WTC11 (cell line): ENCODE data around the gene KIAA2012. TPM values are rescaled to one million over a fixed set of nuclear protein-coding genes. Genes with fewer than 3 reads are reported as not detected.

Experiments
- ATAC-seq: fragments of 200-7000 bp; cut with Tn5 transposase; 2 replicates; pipeline ENCODE4 v1.10.0; 2021; ENCODE audit warnings: mild to moderate bottlenecking, moderate library complexity
- CTCF ChIA-PET: fragments of 300-600 bp; sonication (Branson Sonifier 250); formaldehyde crosslinking; loops from one replicate; lab custom pipeline; 2021; ENCODE audit warnings: antibody characterized with exemption; lab: Charles Lee
- POLR2A ChIA-PET: fragments of 350-600 bp; sonication (Branson Sonifier 250); formaldehyde crosslinking; loops from one replicate; lab custom pipeline; 2021; ENCODE audit warnings: antibody characterized with exemption; lab: Charles Lee
- DNase-seq: peaks from one replicate; pipeline ENCODE4 v3.0.0; 2021; ENCODE audit warnings: low spot score
- H3K27ac Mint-ChIP-seq: 2 replicates; pipeline ENCODE4 v1.8.0; 2021; ENCODE audit warnings: mixed read lengths
- H3K27me3 Mint-ChIP-seq: 2 replicates; pipeline ENCODE4 v1.8.0; 2021; ENCODE audit warnings: low read depth, mild to moderate bottlenecking, moderate library complexity, mixed read lengths
- H3K36me3 Mint-ChIP-seq: 2 replicates; pipeline ENCODE4 v1.8.0; 2021; ENCODE audit warnings: mixed read lengths
- H3K4me1 Mint-ChIP-seq: 2 replicates; pipeline ENCODE4 v1.8.0; 2022; ENCODE audit warnings: mixed read lengths
- H3K4me3 Mint-ChIP-seq: 2 replicates; pipeline ENCODE4 v1.8.0; 2021; ENCODE audit warnings: mild to moderate bottlenecking, moderate library complexity, mixed read lengths
- H3K9me3 Mint-ChIP-seq: 2 replicates; pipeline ENCODE4 v1.8.0; 2021; ENCODE audit warnings: mixed read lengths
- CBFB ChIP-seq: sonication (generic); formaldehyde crosslinking; IDR thresholded peaks from 2 replicates; pipeline ENCODE4 v1.8.1; 2022; ENCODE audit warnings: mild to moderate bottlenecking, low read depth, missing genetic modification reagents
- E2F1 ChIP-seq: sonication (generic); formaldehyde crosslinking; IDR thresholded peaks from 2 replicates; pipeline ENCODE4 v1.8.0; 2022; ENCODE audit warnings: mild to moderate bottlenecking, missing genetic modification reagents
- ELF4 ChIP-seq: sonication (generic); formaldehyde crosslinking; IDR thresholded peaks from 2 replicates; pipeline ENCODE4 v1.8.1; 2022; ENCODE audit warnings: low read depth, mild to moderate bottlenecking, moderate library complexity, missing genetic modification reagents
- GRHL2 ChIP-seq: fragments of 250-450 bp; sonication (Bioruptor Pico); IDR thresholded peaks from 2 replicates; pipeline ENCODE4 v1.8.0; 2022; ENCODE audit warnings: mild to moderate bottlenecking, moderate library complexity; ENCODE audit not compliant: insufficient replicate concordance, severe bottlenecking
- HMGA2 ChIP-seq: fragments of 250-450 bp; sonication (Bioruptor Pico); IDR thresholded peaks from 2 replicates; pipeline ENCODE4 v1.4.0; 2021; ENCODE audit warnings: mild to moderate bottlenecking, moderate library complexity
- KAT7 ChIP-seq: sonication (generic); formaldehyde crosslinking; IDR thresholded peaks from 2 replicates; pipeline ENCODE4 v1.8.1; 2023; ENCODE audit warnings: missing genetic modification reagents, mild to moderate bottlenecking, borderline replicate concordance
- NFATC4 ChIP-seq: fragments of 250-450 bp; sonication (Bioruptor Pico); IDR thresholded peaks from 2 replicates; pipeline ENCODE4 v1.9.0; 2021; ENCODE audit warnings: mild to moderate bottlenecking
- NFE2L1 ChIP-seq: sonication (generic); formaldehyde crosslinking; IDR thresholded peaks from 2 replicates; pipeline ENCODE4 v1.8.1; 2023; ENCODE audit warnings: missing genetic modification reagents
- NR1H2 ChIP-seq: sonication (generic); formaldehyde crosslinking; IDR thresholded peaks from 2 replicates; pipeline ENCODE4 v1.9.0; 2021; ENCODE audit warnings: mild to moderate bottlenecking, moderate library complexity, missing genetic modification reagents
- PRDM15 ChIP-seq: sonication (generic); formaldehyde crosslinking; IDR thresholded peaks from 2 replicates; pipeline ENCODE4 v1.8.0; 2022; ENCODE audit warnings: missing genetic modification reagents
- PRRX2 ChIP-seq: fragments of 250-450 bp; sonication (Bioruptor Pico); IDR thresholded peaks from 2 replicates; pipeline ENCODE4 v1.8.0; 2021; ENCODE audit warnings: mild to moderate bottlenecking
- RELA ChIP-seq: sonication (generic); formaldehyde crosslinking; IDR thresholded peaks from 2 replicates; pipeline ENCODE4 v1.8.1; 2022; ENCODE audit warnings: missing genetic modification reagents, mild to moderate bottlenecking, borderline replicate concordance
- SP1 ChIP-seq: sonication (generic); formaldehyde crosslinking; conservative IDR thresholded peaks from 2 replicates; pipeline ENCODE4 v1.8.1; 2022; ENCODE audit warnings: missing genetic modification reagents
- TEAD1 ChIP-seq: sonication (generic); formaldehyde crosslinking; IDR thresholded peaks from 2 replicates; pipeline ENCODE4 v1.8.0; 2022; ENCODE audit warnings: mild to moderate bottlenecking, missing genetic modification reagents
- ZNF423 ChIP-seq: fragments of 250-450 bp; sonication (Bioruptor Pico); IDR thresholded peaks from 2 replicates; pipeline ENCODE4 v2.1.2; 2022; ENCODE audit warnings: mild to moderate bottlenecking, moderate library complexity
- total RNA-seq: library from RNA; stranded (reverse); gene quantifications from 3 replicates; pipeline ENCODE4 v1.2.3, GENCODE V29; 2021
- TF ChIP-seq, protein P1 (sequence below): sonication (generic); formaldehyde crosslinking; IDR thresholded peaks from 2 replicates; pipeline ENCODE4 v1.8.1; 2022; ENCODE audit warnings: mild to moderate bottlenecking, moderate library complexity, missing genetic modification reagents
- TF ChIP-seq, protein P2 (sequence below): fragments of 250-450 bp; sonication (Bioruptor Pico); IDR thresholded peaks from 2 replicates; pipeline ENCODE4 v1.8.0; 2021; ENCODE audit warnings: mild to moderate bottlenecking

The KIAA2012 gene
- total RNA-seq, 1 experiment from 2014 or later = not detected

DNA sequence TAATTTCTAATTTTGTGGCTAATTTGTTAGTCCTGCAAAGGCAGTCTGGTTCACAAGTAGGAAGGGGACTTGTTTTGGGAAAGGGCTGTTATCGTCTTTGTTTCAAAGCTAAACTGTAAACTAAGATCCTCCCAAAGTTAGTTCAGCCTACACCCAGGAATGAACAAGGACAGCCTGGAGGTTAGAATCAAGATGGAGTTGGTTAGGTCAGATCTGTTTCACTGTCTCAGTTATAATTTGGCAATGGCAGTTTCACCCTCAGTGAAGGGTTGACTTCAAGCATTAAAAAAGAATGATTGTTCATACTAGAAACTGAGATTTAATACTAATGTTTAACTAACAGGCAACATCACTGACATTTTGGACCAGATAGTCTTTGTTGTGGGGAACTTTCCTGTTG lies 69.5 kb downstream of the KIAA2012 start (continued):
- TF ChIP-seq ZNF423 (no peak), NFE2L1 (CRISPR knock-in tag) (no peak), NFATC4 (CRISPR knock-in tag) (no peak), RELA (CRISPR knock-in tag) (no peak), HMGA2 (no peak), CBFB (CRISPR knock-in tag) (no peak), GRHL2 (CRISPR knock-in tag) (no peak), SP1 (CRISPR knock-in tag) (no peak)
- TF ChIP-seq, protein P1, sequence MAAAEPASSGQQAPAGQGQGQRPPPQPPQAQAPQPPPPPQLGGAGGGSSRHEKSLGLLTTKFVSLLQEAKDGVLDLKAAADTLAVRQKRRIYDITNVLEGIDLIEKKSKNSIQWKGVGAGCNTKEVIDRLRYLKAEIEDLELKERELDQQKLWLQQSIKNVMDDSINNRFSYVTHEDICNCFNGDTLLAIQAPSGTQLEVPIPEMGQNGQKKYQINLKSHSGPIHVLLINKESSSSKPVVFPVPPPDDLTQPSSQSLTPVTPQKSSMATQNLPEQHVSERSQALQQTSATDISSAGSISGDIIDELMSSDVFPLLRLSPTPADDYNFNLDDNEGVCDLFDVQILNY (CRISPR knock-in tag) = no peak
- TF ChIP-seq, protein P2, sequence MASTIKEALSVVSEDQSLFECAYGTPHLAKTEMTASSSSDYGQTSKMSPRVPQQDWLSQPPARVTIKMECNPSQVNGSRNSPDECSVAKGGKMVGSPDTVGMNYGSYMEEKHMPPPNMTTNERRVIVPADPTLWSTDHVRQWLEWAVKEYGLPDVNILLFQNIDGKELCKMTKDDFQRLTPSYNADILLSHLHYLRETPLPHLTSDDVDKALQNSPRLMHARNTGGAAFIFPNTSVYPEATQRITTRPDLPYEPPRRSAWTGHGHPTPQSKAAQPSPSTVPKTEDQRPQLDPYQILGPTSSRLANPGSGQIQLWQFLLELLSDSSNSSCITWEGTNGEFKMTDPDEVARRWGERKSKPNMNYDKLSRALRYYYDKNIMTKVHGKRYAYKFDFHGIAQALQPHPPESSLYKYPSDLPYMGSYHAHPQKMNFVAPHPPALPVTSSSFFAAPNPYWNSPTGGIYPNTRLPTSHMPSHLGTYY = no peak

- ChIA-PET POLR2A (no interaction called here), CTCF (interaction anchor here (2.2 to 2.9 kb wide), 2 partner anchors 109 to 293 kb away, joined by 7 to 9 read pairs; no protein-coding TSS in a partner anchor)
- TF ChIP-seq PRRX2 (CRISPR knock-in tag) (no peak), E2F1 (no peak), ZNF423 (no peak)
- Mint-ChIP-seq H3K27me3 (peaks cover 4% of the 10 kb centered on the region; the same call in 1 of the 2 replicates), H3K36me3 (no peaks in the 10 kb centered on the region), H3K27ac (no peak overlapping the region), H3K9me3 (no peaks in the 10 kb centered on the region), H3K4me3 (no peak overlapping the region), H3K4me1 (peaks cover 43% of the 10 kb centered on the region)
- no peak for DNase-seq
- no peak for ATAC-seq
Measured at GRCh38 chr2:202147775-202148174, 74.7 kb downstream of the KIAA2012 start.

DNA sequence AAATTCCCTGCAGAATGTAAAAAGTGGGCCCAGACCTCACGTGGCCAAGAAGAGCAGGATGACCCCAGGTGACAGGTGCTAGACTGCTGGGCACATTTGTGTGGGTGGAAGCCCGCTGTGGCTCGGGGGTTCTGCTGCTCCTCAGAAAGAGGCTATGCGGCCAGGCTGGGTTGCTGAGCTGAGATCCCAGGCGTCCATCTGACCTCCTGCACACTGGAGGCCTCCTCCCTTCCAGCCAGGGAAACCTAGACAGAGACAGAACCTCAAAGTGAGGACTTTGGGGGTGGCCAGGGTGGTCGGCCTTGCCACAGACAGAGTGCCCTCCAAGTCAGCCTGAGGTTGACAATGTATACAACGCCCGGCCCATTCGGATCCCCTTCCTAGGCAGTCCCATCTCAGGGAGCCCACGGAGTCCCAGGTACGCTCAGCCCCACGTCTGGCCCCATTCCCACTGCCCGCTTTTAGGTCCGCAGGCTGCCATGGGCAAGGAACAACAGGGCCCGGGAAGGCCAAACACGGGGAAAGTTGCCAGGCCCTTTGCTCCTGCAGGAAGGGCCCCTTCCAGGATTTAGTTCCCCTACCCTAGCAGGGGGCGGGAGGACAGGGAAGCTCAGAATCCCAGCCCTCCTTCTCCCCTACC lies 75.6 kb downstream of the KIAA2012 start:
- Mint-ChIP-seq H3K4me1 (peaks cover 43% of the 10 kb centered on the region), H3K36me3 (no peaks in the 10 kb centered on the region), H3K4me3 (no peak overlapping the region), H3K9me3 (peaks cover 4% of the 10 kb centered on the region; the same call in 1 of the 2 replicates), H3K27me3 (peaks cover 4% of the 10 kb centered on the region; the same call in 1 of the 2 replicates), H3K27ac (no peak overlapping the region)
- TF ChIP-seq ELF4 (no peak), KAT7 (CRISPR knock-in tag) (no peak), NR1H2 (CRISPR knock-in tag) (no peak), PRDM15 (no peak), HMGA2 (no peak), TEAD1 (CRISPR knock-in tag) (no peak)
- DNase-seq (no peak), ATAC-seq (peak; percentile 43)
- ChIA-PET CTCF (interaction anchor here (0.6 to 2.9 kb wide), 12 partner anchors 7 to 294 kb away, joined by 3 to 9 read pairs (median 4); partner anchors contain the start of gene KIAA2012), POLR2A (interaction anchor here (0.6 kb wide), 1 partner anchor 13 kb away, joined by 3 read pairs; no protein-coding TSS in a partner anchor)
